T-helper 2 cell (primary cell): ENCODE results near the gene RFC3.

ENCODE experiments used
- DNase-seq, 5 experiments: peaks; one replicate each; pipeline versions ENCODE4 v3.0.0 to v3.0.0-alpha.2; 2012 to 2022

Gene RFC3

DNA sequence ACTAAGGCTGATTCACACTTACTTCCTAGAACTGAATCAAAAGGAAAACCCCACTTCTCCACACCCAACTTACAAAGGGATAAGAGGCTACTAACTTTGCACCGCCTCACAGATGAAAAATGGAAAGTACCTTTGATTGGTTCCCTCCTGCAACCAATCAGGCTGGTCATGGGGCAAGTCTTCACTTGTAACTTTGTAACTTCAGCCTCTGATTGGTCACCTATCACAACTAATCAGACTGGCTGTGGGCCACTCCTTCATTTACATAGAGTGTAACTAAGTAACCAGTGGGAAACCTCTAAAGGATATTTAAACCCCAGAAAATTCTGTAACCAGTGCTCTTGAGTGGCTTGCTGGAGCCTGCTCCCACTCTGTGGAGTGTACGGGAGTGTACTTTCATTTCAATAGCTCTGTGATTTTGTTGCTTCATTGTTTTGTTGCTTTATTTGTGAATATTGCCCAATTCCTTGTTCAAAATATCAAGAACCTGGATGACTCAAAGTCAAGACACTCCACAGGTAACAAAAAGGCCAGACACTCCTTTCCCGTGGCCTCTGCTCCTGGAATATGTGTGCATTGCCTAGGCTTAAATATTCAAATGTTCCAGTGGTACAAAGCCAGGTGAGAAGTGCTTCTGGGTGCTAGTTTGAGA lies 50.5 kb downstream of the RFC3 start:
- DNase-seq = no peak

- DNase-seq = no peak
Observed at GRCh38 chr13:33869005-33869404, 51.1 kb downstream of the RFC3 start.

DNA sequence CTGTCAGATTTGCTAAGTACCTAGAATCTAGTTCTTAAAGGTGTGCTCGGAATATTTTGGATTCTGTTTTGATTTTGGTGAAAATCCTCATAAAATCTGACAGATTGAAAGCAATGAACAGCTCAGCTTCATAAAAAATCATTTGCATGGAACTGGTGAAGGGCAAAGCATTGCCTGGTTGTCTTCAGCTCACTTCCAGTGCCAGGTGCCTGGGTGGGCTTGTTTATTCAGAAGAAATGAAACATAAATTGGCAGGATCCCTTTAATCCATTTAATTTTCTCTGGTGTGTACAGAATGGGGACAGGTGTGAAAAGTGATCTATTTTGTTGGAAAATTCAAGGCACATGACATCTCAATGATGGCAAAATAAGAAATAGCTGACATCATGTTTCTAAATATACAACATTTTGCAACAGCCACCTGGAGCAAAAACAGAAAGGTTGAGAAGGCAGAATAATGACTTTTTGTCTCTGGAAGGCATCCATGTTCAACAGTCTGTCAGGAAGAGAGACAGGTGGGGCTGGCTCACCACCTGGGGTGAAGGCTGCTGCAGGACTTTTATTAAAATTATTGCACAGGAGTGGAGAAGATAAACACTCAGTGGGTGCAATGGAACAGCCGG lies 52.2 kb downstream of the RFC3 start:
- no peak for DNase-seq

GRCh38 chr13:33871207-33872004 lies 53.5 kb downstream of the RFC3 start:
- no peak for DNase-seq

DNA sequence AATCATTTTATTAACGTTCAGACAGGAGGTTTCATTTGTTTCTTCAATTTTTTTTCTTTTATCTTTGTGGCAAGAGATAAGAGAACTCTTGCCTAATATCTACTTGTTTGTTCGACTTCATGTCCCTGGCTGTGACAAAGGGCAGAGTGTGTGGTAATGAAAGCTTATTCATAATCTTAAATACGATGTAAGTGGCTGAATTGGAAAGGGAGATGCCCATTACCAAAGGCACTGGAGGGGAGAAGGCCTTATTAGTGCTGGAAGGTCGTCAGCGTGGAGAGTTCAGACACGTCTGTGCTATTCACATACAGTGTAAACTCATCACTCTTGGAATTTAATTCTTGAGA lies 54.0 kb downstream of the RFC3 start:
- DNase-seq = no peak

GRCh38 chr13:33873251-33873908 lies 55.4 kb downstream of the RFC3 start:
- no peak for DNase-seq

DNA sequence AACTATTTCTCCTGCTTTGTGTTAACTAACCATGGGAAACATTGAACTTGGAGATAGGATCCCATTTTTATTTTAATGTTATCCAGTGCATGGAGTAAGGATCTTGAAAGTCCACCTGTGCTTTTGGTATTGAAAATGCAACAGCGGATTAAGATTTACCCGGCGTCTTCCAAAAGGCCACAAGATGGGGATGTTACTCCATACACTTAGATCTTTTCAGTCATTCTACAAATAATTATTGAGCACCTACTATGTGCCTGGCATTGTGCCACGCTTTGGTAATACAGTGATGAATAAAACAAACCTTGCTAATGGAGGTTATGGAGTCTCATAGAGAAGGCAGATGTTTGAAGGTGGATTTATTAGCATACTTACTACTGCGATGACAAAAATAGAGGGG lies 56.9 kb downstream of the RFC3 start:
- DNase-seq = no peak

DNA sequence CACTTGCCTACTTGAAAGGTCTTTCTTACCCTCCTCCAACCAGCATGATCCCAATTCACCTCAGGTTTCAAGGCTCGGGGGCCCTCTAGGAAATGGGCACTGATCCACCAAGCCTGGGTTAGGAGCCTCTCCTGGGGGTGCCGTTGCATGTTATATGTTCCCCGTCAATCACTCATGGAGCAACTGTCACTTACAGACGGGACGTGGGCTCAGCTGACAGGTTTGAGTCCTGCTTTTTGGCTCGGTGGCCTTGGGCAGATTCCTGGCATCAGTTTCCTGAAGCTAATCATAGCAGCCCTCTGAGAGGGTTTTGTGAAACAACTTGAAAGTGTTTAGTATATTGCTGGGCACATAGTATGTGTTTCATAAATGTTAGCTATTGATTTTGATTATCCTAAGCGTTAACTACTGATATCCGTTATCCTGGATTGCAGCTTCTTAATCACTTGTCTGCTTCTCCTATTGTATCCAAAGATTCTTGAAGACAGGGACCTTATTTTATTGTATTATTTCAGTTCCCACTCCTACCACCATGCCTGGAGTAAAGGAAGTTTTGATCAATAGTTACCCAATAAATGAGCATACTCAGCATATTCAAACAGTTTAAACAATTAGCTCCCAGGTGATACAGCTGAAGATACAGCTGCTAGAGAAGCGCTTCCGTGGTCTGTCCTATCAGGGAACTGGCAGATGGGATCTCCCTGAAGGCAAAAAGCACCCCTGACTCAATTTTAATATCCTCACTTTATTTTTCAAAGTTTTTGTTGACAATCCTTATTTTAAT lies 57.9 kb downstream of the RFC3 start:
- DNase-seq = no peak

- no peak for DNase-seq
Observed at GRCh38 chr13:33876716-33877394, 58.9 kb downstream of the RFC3 start.

DNA sequence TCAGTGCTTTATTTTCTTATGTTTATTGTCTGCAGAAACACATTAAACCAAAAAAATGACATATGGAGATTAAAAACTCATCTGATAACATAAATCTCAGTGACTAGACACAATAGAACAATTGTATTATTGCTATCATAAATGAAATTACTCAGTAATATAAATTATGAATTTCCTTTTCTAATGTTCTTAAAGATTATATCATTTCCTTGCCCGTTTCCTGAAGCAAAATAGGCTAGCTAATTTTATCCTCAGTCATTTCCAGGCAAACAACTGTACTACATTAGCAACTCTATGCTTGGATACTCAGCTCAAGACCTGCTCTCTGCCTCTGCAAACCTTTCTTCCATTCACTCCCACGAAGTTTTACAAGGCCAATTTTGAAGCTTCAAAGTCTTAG lies 61.2 kb downstream of the RFC3 start:
- no peak for DNase-seq

DNA sequence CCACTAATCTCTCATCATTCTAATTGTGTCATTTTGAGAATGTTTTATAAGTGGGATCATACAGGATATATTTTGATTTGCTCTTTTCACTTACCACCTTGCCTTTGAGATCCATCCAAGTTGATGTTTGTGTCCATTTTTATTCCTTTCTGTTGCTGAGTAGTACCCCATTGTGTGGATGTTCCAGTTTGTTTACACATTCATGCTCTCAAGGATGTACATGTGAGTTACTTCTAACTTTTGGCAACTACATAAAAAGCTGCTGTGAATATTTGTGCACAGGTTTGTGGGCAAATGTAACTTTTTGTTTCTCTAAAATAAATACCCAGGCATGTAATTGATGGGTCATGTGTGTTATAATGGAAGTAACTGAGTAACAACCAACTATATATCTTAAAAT lies 64.9 kb downstream of the RFC3 start:
- no peak for DNase-seq

DNA sequence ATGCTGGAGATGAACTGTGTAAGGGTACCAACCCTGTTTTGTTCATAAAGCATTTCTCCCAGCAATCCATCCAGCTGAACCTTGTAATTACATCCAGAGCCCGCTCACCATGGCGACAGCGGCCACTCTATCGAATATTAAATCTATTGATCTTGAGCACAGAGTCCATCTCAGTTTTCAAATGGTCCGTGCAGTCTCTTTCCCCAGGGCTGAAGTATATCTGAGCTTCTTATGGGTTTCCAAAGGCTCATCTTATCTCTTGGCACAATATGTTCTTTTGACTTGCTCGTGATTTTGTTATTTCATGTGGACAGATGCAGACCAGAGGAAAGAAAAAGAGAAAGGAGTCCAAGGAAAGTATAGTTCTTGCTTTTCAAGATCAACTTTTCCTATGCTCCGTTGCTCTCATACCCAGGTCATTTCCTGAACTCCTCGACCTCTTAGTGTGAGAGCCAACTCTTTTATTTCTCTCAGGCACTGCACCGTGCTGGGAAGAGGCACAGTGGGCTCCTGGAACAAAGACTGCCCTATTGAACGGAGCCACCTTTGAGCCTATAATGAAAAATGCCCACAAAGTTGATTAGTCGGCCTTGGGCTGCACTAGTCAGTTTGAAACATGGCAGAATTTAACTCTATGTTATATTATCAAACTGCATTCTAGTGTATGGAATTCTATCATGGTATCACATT lies 66.7 kb downstream of the RFC3 start:
- DNase-seq = no peak
